ENCODE results near the gene ARFGEF2. TPM values are rescaled to one million over a fixed set of nuclear protein-coding genes. Genes with fewer than 3 reads are reported as not detected.

ARFGEF2 gene
- total RNA-seq, 4 donors from 2014 or later: 34.7 to 36.2 (median 35.2) TPM

DNA sequence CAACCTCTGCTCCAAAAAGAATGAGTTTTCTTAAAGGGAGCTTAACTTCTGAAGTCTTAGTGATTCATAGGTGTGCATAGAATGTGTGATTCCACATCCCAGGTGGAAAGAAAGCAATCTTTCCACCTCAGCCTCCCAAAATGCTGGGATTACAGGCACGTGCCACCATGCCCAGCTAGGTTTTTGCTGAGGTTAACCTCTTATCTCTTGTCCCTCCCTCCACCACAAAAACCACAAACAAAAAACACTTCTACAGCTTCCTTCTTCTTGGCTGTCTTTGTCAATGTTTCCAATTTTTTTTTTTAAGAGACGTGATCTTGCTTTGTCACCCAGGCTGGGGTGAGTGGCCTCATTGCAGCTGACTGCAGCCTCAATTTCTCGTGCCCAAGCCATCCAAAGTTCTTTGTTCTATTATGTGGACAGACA lies 116.5 kb downstream of the ARFGEF2 start:
- TF ChIP-seq, protein P1, sequence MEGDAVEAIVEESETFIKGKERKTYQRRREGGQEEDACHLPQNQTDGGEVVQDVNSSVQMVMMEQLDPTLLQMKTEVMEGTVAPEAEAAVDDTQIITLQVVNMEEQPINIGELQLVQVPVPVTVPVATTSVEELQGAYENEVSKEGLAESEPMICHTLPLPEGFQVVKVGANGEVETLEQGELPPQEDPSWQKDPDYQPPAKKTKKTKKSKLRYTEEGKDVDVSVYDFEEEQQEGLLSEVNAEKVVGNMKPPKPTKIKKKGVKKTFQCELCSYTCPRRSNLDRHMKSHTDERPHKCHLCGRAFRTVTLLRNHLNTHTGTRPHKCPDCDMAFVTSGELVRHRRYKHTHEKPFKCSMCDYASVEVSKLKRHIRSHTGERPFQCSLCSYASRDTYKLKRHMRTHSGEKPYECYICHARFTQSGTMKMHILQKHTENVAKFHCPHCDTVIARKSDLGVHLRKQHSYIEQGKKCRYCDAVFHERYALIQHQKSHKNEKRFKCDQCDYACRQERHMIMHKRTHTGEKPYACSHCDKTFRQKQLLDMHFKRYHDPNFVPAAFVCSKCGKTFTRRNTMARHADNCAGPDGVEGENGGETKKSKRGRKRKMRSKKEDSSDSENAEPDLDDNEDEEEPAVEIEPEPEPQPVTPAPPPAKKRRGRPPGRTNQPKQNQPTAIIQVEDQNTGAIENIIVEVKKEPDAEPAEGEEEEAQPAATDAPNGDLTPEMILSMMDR (IDR thresholded peaks at IDR 0.05): no peak
- no peak for ATAC-seq (ENCODE audit: low FRiP score)
- DNase-seq (ENCODE audit: low spot score): no peak

DNA sequence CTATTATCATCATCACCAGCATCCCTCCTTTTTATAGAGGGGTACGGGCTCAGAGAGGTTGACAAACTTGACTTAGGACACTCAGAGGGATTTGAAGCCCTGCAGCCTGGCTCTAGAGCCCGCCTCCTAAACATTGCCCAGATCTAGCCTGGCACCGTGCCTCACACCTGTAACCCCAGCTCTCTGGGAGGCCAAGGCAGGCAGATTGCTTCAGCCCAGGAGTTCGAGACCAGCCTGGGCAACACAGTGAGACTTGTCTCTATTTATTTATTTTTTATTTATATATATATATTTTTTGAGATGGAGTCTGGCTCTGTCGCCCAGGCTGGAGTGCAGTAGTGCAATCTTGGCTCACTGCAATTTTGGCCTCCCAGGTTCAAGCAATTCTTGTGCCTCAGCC lies 118.3 kb downstream of the ARFGEF2 start:
- DNase-seq (ENCODE audit: low spot score) (no peak), ATAC-seq (ENCODE audit: low FRiP score) (no peak)
- TF ChIP-seq, protein P1 (IDR thresholded peaks at IDR 0.05): no peak

DNA sequence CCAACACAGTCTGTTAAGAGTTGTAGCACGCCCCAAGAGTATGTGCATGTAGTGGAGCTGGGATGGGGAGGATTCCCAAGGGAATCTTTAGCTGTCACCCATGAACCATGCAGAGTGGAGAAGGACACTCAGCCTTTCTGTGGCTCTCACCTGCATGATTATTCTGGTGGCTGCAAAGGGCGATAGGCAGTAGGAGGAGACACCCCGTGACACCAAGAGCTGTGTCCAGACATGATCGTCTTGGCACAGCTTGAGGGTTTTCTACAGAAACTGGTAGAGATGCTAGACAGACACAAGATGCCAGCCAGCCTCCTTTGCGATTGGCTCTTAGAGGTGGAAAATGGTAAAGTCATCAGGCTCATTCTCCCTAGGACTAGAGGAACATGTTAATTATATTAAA lies 121.5 kb downstream of the ARFGEF2 start:
- DNase-seq (ENCODE audit: low spot score) (no peak), ATAC-seq (ENCODE audit: low FRiP score) (no peak)

DNA sequence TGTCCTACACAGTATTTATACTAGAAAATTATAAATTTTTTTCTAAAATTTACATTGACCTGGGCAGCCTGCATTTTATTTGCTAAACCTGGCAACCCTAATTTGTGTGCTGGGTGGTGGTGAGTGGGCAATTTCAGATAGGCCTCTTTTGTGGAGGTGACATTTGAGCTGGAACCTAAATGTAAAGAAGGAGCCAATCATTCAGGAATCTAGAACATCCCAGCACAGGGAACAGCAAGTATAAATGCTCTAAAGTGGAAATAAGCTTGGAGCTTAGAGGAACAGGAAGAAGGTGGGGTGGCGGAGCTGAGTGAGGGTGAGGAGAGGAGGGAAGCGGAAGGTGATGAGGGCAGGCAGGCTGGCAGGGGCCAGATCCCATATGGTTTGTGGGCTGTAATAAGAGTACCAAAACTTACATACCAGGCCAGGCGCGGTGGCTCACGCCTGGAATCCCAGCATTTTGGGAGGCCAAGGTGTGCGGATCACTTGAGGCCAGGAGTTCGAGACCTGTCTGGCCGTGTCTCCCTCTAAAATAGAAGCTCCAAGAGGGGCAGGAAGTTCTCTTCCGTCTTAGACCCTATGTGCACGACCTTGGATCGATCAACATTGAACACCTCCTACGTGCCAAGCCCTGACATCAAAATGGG lies 124.1 kb downstream of the ARFGEF2 start:
- TF ChIP-seq, protein P1 (IDR thresholded peaks at IDR 0.05): no peak
- peak; percentile 4 for ATAC-seq (ENCODE audit: low FRiP score)
- DNase-seq (ENCODE audit: low spot score): no peak

More for the DNA sequence above, 121.5 kb downstream of the ARFGEF2 start:
- TF ChIP-seq, protein P1 (IDR thresholded peaks at IDR 0.05): no peak

DNA sequence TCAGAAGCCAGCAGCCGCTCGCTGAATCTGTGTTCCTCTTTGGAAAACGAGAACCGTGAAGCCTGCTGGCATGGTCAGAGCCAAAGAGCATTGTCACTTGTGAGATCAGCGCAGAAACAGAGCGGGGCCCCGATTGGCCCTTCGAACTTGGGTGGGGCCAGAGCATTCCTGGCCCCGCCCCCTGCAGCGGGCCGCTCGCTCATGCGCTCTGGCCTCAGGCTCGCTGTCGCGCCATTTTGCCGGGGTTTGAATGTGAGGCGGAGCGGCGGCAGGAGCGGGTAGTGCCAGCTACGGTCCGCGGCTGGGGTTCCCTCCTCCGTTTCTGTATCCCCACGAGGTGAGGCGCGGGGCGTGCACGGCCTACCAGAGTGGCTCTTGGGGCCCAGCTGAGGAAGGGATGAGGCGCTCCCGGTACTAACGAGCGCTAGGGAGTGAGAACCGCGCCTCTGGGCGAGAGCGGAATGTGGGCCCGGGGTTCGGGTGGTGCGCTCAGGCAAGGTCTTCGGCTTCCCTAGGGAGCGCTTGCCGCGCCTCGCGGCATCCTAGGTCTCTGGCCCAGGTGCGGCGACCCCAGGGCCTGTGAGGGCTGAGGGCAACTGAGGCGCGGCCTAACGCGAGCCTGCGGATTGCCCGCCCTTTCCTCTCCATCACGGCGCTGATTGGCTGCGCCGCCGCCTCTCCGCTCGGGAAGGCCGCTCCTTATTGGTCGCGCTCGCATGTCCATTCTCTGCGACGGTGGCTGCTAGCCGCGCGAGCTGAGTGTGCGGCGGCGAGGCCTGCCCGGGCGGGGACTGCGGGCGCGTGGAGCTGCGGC lies 124.8 kb downstream of the ARFGEF2 start, which contains the start of gene CSE1L:
Gene CSE1L, plus strand, starts transcription at position 226 of the 814 bp plus-strand sequence. CDS start 12,152 bp downstream, outside the sequence.
- peak; percentile 74 for DNase-seq (ENCODE audit: low spot score)
- ATAC-seq (ENCODE audit: low FRiP score): peak; percentile 97
- TF ChIP-seq, protein P1 (IDR thresholded peaks at IDR 0.05): no peak

DNA sequence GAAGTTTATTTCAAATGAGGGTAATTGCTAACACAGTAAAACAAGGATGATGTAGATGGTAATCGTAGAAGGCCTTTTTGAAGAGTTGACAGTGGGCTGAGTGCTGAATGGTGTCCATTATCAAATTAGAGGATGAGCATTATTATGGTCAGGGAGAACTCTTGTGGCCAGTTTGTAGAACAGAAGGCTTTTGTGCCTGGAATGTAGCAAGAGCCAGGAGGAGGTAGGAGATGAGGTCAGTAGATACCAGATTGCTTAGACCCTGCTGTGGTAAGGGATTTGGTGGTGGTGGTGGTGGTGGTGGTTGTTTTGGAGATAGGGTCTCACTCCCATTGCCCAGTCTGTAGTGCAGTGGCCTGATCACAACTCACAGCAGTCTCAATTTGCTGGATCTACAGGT lies 130.8 kb downstream of the ARFGEF2 start:
- TF ChIP-seq, protein P1 (IDR thresholded peaks at IDR 0.05): no peak
- ATAC-seq (ENCODE audit: low FRiP score): no peak
- no peak for DNase-seq (ENCODE audit: low spot score)
